Loucy (cell line): Measurements from ENCODE around the gene ARF6.
A peak's percentile ranks its signal among the peaks of the same experiment; 100 is the strongest.

Experiments
- H2AFZ ChIP-seq: fragments of 200-600 bp; sonication (generic); 2 replicates; pipeline ENCODE4 v1.6.0; 2016; ENCODE audit warnings: antibody characterized with exemption, mild to moderate bottlenecking, low read length, moderate library complexity
- H3F3A ChIP-seq: fragments of 200-600 bp; 2 replicates; pipeline ENCODE4 v1.6.0; 2016; ENCODE audit warnings: antibody characterized with exemption, low read depth, mild to moderate bottlenecking
- H3K27me3 ChIP-seq: fragments of 200-600 bp; sonication (generic); 2 replicates; pipeline ENCODE4 v1.6.1; 2014; ENCODE audit warnings: low read length, mild to moderate bottlenecking; ENCODE audit not compliant: insufficient read depth, poor library complexity, severe bottlenecking
- H3K36me3 ChIP-seq: fragments of 200-600 bp; sonication (generic); 2 replicates; pipeline ENCODE4 v1.6.1; 2016; ENCODE audit warnings: low read length; ENCODE audit not compliant: insufficient read depth
- H3K4me1 ChIP-seq: fragments of 200-600 bp; sonication (generic); 2 replicates; pipeline ENCODE4 v1.5.1; 2014; ENCODE audit warnings: low read length, mild to moderate bottlenecking; ENCODE audit not compliant: insufficient read depth, poor library complexity, severe bottlenecking
- H3K4me2 ChIP-seq: fragments of 200-600 bp; sonication (generic); 2 replicates; pipeline ENCODE4 v1.6.0; 2014; ENCODE audit warnings: antibody characterized with exemption, low read length, low read depth, mild to moderate bottlenecking; ENCODE audit not compliant: poor library complexity, severe bottlenecking
- H3K4me3 ChIP-seq: fragments of 200-600 bp; sonication (generic); 2 replicates; pipeline ENCODE4 v1.5.1; 2014; ENCODE audit warnings: low read length, mild to moderate bottlenecking, mixed read lengths; ENCODE audit not compliant: poor library complexity, severe bottlenecking
- H3K79me2 ChIP-seq: fragments of 200-600 bp; sonication (generic); 2 replicates; pipeline ENCODE4 v1.6.1; 2014; ENCODE audit warnings: low read length; ENCODE audit not compliant: insufficient read depth
- H3K9ac ChIP-seq: fragments of 200-600 bp; sonication (generic); 2 replicates; pipeline ENCODE4 v1.6.0; 2014; ENCODE audit warnings: mild to moderate bottlenecking, low read depth, low read length, moderate library complexity; ENCODE audit not compliant: poor library complexity, severe bottlenecking
- H3K9me2 ChIP-seq: fragments of 200-600 bp; sonication (generic); replicated peaks from 2 replicates; pipeline ENCODE4 v1.6.1; 2016; ENCODE audit warnings: low read depth, low read length, mixed read lengths
- H3K9me3 ChIP-seq: fragments of 200-600 bp; sonication (generic); 2 replicates; pipeline ENCODE4 v1.6.1; 2014; ENCODE audit warnings: mild to moderate bottlenecking, antibody characterized with exemption, low read length, low read depth; ENCODE audit not compliant: insufficient read depth
- H4K20me1 ChIP-seq: fragments of 200-600 bp; sonication (generic); 2 replicates; pipeline ENCODE4 v1.6.0; 2014; ENCODE audit warnings: antibody characterized with exemption, low read length, mild to moderate bottlenecking; ENCODE audit not compliant: insufficient read depth, poor library complexity, severe bottlenecking
- EZH2phosphoT487 ChIP-seq: fragments of 200-600 bp; IDR thresholded peaks from 2 replicates; pipeline ENCODE4 v1.6.1; 2018; ENCODE audit warnings: antibody characterized with exemption, mild to moderate bottlenecking, moderate library complexity, borderline replicate concordance
- TF ChIP-seq, protein P1 (sequence below): fragments of 200-600 bp; sonication (generic); conservative IDR thresholded peaks from 2 replicates; pipeline ENCODE4 v1.5.1; 2014; ENCODE audit warnings: mild to moderate bottlenecking, antibody characterized with exemption, low read length

ARF6 gene

DNA sequence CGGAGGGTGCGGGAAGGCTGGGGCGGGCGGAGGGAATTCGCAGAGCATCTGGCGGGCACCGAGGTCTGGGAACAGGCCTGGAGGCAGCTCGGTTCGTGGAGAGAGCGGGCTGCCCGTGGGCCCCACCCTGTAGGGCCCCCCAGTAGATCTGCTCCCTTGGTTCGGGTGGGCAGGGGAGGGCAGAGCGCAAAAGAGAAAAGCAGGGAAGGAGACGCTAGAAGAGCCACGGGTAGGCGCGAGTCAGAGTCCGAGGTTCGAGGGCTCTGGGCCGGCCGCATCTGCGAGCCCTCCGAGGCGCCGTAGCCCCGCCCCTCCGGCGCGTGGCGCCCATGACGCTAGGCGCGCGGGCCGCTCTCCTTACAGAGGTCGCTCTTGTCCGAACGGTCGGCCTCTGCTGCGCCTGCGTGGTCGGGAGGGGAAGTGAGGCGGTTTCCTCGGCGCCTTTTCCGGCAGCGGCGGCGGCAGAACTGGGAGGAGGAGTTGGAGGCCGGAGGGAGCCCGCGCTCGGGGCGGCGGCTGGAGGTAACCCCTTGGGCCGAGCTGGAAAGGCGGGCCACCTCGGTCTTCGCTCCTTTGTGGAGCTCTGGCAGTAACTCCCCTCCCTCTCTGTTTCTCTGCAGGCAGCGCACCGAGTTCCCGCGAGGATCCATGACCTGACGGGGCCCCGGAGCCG is at the start of gene ARF6:
Gene ARF6, plus strand, starts transcription at position 447 of the 673 bp plus-strand sequence. CDS start 655 bp downstream, outside the sequence.
- Histone ChIP-seq H4K20me1 (peaks cover 48% of the 10 kb centered on the region), H3K4me3 (peak within 1 kb of the TSS; percentile 87), H3K9ac (peak within 1 kb of the TSS; percentile 99), H3K4me1 (peaks cover 38% of the 10 kb centered on the region), H3K4me2 (peak within 1 kb of the TSS; percentile 98), H3F3A (no peaks in the 10 kb centered on the region), H3K9me2 (no peaks in the 10 kb centered on the region), H3K9me3 (no peaks in the 10 kb centered on the region), H3K27me3 (peaks cover 11% of the 10 kb centered on the region), H2AFZ (peak within 1 kb of the TSS; percentile 85), H3K36me3 (peaks cover 6% of the 10 kb centered on the region; the same call in 1 of the 2 replicates), H3K79me2 (peaks cover 55% of the 10 kb centered on the region)
- no peak for TF ChIP-seq EZH2phosphoT487
- TF ChIP-seq, protein P1, sequence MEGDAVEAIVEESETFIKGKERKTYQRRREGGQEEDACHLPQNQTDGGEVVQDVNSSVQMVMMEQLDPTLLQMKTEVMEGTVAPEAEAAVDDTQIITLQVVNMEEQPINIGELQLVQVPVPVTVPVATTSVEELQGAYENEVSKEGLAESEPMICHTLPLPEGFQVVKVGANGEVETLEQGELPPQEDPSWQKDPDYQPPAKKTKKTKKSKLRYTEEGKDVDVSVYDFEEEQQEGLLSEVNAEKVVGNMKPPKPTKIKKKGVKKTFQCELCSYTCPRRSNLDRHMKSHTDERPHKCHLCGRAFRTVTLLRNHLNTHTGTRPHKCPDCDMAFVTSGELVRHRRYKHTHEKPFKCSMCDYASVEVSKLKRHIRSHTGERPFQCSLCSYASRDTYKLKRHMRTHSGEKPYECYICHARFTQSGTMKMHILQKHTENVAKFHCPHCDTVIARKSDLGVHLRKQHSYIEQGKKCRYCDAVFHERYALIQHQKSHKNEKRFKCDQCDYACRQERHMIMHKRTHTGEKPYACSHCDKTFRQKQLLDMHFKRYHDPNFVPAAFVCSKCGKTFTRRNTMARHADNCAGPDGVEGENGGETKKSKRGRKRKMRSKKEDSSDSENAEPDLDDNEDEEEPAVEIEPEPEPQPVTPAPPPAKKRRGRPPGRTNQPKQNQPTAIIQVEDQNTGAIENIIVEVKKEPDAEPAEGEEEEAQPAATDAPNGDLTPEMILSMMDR = no peak

DNA sequence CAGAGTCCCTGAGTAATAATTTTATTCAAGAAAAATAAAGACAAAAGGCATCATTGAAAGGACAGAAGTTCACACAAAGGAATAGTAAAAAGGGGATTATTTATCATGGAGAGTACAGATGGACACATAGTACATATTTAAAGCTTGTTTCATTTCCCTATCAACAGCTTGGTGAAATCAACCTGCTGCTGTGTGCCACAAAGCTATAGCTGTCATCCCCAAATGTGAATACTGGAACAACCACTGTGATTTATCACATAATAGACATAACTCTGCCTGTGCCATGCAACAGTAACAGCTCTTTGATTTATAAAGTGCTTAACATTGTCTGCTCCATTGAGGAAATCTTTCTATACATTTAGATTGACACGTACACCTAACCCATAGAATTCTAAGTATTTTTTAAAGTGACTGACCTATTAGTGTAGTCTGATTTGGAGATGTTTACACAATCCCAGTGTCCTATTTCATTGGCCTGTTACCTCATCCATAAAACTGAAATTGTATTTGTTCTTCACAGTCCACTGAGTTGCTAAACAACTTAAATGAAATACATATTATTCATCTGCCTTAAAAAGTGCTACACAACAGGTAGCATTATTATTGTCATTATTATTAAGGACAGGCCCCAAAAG is 43.6 kb upstream of the ARF6 start:
- no peaks in the 10 kb centered on the region for H3F3A ChIP-seq
- no peaks in the 10 kb centered on the region for H3K27me3 ChIP-seq
- TF ChIP-seq, protein P1 = no peak
- no peak for TF ChIP-seq EZH2phosphoT487
- H4K20me1 ChIP-seq = peaks cover 32% of the 10 kb centered on the region
- no peaks in the 10 kb centered on the region for H3K9me2 ChIP-seq
- H3K79me2 ChIP-seq = peaks cover 41% of the 10 kb centered on the region
- peaks cover 21% of the 10 kb centered on the region for H3K36me3 ChIP-seq
- H3K9me3 ChIP-seq = no peaks in the 10 kb centered on the region
- H3K4me3 ChIP-seq = peak overlapping the region; percentile 29
- peak overlapping the region; percentile 13 for H3K9ac ChIP-seq
- H3K4me2 ChIP-seq = peak overlapping the region; percentile 77
- peaks cover 30% of the 10 kb centered on the region for H3K4me1 ChIP-seq
- no peak overlapping the region for H2AFZ ChIP-seq

DNA sequence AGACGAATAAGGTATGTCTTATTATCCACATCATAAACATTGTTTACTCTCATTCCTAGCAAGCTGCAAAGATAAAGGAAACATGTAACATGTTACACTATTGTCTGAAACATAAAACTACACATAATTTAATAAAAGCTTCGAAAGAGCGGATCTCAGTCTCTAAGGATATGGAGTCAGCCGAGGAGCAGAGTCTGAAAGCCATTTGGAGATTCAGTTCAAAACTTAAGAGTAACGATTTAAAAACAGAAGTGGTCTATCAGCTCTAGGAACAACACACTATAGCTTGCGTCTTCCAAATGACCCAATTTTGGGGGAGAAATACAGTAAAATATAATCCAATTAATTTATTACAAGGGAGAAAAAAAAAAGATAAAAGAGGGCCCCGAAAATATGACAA is 41.1 kb upstream of the ARF6 start:
- no peaks in the 10 kb centered on the region for H3K9me3 ChIP-seq

More for the DNA sequence above, 41.1 kb upstream of the ARF6 start:
- peaks cover 30% of the 10 kb centered on the region for H3K4me1 ChIP-seq
- TF ChIP-seq, protein P1 = no peak
- no peak for TF ChIP-seq EZH2phosphoT487
- H3K36me3 ChIP-seq = peaks cover 4% of the 10 kb centered on the region; the same call in 1 of the 2 replicates
- peak overlapping the region; percentile 77 for H3K4me2 ChIP-seq
- H3K4me3 ChIP-seq = peak overlapping the region; percentile 90
- H3K9ac ChIP-seq = peak overlapping the region; percentile 90
- H3K79me2 ChIP-seq = peaks cover 41% of the 10 kb centered on the region
- peaks cover 32% of the 10 kb centered on the region for H4K20me1 ChIP-seq
- peak overlapping the region; percentile 98; the same call in 1 of the 2 replicates for H2AFZ ChIP-seq
- H3F3A ChIP-seq = no peaks in the 10 kb centered on the region
- no peaks in the 10 kb centered on the region for H3K9me2 ChIP-seq
- no peaks in the 10 kb centered on the region for H3K27me3 ChIP-seq
